DMS114 treated with DMSO at 0.1 percent for 48 hours (cell line): ENCODE data around the gene EIF4E3.

Experiments used
- DNase-seq: peaks from one replicate; lab custom pipeline; 2025; ENCODE audit not compliant: unreplicated experiment; lab: John Stamatoyannopoulos, UW

Gene EIF4E3

DNA sequence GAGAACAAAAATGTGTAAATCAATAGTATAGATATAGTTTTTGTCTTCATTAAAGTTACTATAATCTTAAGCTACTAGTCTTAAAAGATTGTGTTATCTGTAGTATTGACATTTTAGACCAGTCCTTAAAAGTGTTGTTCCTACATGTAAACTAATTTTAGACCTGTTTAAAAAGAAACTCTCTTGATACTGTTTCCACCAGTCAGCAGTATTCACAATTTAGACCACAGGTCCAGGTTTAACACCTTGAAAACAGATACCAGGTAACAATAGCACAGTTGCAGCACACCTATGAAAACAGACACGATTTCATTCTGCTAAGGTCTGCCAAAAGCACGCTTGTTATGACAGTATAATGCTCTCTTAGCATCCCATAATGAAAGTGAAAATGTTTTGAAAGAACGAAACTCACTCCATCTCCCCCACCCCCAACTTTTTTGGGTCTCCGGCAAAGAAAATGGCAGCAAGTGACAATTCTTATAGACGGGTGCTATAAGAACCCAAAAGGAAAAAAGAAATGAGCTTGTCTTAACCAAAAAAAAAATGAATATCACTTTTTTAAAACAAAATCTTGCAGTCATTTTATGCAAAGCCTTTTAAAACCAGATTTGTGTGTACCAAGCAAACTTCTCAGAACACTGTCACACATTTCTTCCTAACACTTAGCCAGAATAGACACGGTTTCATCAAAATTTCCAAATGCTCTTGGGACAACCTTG lies 1.6 kb downstream of the EIF4E3 start:
- no peak for DNase-seq

DNA sequence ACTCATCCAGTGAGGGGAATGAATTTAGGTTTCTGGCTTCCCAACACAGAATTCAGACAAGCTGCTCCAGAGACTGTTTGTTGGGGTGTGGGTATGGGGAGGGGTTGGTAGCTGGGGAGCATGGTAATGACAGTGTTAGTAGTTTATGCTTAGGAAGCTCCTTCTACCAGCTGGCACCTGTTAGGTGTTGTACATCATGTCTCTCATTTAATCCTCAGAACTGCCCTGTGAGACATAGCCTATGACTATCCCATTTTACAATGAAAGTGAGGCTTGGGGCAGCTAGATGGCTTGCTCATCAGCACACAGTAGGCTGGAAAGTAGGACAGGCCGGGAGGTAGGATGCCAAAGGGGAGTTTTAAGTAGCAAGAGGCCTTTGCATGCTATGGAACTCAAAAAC lies 2.5 kb downstream of the EIF4E3 start:
- DNase-seq: no peak

DNA sequence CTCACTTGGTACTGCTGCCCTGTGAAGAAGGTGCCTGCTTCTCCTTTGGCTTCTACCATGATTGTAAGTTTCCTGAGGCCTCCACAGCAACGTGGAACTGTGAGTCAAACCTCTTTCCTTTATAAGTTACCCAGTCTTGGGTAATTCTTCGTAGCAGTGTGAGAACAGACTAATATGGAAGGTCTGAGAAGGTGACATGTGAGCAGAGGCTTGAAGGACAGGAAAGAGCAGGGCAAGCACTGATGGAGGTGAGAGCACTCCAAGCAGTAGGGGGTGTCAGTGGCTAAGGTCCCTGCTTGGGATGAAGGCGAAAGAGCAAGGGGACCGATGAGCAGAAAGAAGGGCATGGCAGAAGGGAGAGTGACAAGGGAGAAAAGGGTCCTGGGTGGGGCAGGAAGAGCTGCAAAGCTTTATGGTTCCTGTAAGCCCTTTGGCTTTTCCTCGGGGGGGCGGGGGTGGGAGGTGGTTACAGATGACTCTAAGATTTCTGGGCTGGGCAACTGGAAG lies 3.5 kb downstream of the EIF4E3 start:
- DNase-seq: no peak

DNA sequence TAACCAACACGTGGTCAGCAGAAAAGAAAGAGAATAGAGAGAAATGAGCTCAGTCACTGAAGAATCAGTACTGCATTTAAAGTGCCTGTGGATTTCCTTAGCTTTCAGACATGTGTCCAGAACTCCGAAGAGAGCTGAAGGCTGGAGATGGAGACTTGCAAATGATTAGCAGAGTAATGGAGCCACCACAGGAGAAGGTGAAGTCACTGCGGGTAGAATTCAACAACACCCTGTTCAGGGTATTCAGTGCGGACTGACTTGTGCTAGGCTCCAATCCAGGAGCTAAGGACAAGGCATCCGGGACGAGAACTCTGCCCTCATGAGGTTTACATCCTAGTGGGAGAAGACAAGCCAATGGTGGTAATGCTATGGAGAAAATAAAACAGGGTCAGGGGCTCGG lies 4.2 kb downstream of the EIF4E3 start:
- no peak for DNase-seq

DNA sequence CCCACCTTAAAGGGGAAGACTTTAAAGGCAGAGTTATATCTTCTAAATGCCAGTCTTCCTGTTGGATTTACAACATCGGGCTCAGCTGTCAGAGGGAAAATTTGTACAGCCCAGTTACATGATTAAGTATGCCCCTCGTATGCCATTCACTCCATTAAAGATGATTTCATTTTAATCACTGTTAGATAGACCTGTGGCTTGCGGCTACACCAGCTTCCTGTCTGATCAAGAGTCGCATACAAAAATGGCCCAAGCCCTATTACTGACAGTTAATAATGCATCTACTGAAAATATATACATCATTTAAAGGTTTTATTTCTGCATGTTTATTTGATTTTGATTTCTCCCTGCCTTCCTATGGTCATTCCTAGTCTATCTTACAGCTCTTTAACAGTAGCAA lies 7.1 kb downstream of the EIF4E3 start:
- DNase-seq: no peak

DNA sequence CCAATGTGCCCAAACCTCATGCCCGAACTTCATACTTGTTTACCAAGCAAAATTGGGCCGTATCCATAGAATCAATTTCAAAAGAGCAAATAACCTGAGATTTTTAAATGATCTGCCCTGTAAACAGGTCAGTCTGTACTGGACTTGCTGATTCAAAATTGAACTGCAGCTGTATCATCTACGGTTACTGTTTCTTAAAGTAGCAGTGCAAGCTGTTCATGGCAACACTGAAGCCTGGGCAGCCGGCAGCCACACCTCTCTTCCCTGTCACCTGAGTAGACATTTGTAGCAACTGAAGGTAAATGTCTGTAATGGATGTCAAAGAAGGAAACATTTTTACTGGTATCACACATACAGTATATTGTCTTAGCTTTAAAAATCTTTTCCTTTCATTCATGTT lies 10.6 kb downstream of the EIF4E3 start:
- DNase-seq: no peak

DNA sequence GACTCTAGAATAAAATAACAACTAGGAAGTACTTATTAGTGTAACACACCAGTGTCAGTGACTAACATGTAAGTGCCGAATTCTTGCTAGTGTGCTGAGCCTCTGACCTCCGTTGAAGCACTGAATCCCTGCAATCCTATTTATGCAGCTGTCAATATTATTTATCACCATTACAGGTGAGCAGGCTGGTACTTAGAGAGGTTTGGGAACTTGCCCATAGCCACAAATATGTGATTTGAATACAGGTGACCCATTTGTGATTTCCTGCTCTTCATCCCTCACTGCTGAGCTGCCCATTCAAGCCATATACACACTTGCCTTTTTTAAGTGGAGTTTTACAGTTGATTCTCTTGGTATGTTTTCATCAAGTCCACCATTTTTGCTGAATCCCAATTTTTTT lies 12.2 kb downstream of the EIF4E3 start:
- DNase-seq: no peak

DNA sequence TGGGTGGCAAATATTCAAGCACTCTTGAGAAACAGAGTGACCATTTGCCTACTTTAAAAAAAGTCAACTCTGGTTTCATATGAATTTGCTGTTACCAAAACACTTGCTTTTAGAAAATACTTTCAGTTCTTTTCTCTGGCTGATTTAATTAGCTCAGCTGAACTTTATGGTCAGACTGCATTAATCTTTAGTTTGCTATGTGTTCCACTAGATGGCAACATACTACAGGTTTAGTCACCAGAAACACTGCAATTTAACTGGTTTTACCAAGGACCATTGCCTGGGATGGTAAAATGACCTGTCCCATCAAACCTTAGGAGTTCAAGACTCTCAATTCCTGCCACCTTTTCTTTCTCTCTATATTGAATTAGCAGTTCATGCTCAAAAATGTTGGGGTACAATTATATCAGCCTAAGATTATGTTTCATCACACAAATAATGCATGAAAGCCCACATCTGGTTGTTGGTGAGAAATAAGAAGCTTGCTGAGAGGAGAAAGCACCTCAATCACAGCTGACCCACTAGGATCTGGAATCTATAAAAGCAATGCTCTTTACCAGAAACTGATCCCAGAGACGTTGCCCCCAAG lies 14.2 kb downstream of the EIF4E3 start:
- peak; percentile 15 for DNase-seq

DNA sequence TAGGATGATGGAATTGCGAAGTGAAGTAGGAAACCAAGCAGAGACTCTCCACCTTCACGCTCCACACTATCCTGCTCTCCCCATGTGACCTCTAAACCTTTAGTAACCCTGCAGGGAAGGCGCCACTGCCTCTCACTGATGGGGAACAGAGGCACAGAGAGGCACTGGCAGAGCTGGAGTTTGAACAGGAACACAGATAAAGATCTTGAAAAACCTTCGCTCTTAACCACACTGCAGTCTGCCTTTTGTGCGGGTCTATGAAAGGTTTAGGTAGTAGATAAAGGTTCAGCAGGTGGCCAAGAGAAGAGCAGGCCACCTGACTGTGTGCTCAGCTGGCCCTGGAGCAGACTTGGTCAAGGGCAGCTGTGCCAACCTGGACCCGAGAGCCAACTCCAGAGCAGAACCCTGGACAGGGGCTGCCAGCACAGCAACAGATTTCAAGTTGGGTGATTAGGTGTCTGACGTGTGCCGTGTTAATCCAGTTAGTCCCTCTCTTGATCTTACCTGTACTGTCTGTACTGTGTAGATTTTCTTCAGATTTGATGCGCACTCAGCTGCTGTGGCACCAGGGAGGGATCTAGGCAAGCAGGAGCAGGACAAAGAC lies 15.2 kb downstream of the EIF4E3 start:
- DNase-seq: no peak

DNA sequence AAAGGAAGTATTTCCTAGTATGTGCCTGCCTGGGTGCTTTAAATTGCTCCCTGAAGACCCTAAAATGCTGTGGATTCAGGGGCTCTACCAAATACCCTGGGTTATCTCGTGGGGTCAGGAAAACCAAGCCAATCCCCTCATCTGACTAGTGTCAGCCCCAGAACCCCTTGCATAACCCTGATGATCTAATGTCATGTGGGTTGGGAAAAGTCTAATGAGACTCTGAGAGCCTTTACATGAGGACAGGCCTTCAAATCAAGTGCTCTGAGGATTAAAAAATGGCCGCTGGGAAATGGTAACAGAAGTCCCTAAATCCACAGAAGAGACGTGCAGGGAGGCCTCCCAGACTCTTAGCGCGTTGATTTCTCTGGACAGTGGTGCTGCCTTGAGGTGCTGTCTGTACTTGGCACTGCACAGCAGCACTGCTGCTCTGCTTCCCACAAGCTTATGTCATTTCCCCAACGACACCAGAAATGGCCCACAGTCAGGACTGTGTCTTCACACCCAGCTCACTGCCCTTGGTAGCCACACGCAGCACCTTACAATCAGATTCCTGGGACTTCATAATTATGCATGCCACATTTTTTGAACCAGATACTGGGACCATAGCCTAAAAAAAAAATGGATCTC lies 16.6 kb downstream of the EIF4E3 start:
- DNase-seq: no peak

DNA sequence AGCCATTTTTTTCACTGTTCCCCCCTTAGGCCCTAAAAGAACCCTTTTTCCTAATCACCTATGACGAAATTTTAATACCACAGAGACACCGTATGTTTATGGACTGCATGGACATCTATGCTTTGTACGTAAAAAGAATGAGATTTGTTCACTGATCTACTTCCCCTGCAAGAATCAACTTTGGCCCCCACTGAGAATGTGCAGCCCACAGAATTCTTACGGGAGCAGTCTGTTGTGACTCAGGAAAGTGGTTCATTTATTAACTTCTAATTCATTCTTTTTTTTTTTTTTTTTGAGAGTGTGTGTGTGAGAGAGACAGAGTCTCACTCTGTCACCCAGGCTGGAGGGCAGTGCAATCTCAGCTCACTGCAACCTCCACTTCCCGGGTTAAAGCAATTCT lies 17.6 kb downstream of the EIF4E3 start:
- no peak for DNase-seq

DNA sequence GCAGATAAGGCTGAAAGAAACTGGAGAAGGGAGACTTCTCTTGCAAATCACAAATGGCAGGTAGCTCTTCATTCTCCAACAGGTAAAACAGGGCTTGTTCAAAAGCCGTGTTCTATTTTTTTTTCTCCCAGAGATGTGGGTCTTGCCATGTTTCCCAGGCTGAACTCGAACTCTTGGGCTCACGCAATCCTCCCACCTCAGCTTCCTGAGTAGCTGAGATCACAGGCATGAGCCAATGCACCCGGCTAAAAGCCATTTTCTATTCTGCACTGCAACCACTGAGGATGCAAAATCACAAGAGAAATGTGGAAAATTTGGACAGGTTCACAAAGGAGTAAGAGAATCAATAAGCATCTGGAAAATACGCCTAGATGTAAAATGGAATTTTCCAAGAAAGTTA lies 19.5 kb downstream of the EIF4E3 start:
- no peak for DNase-seq

DNA sequence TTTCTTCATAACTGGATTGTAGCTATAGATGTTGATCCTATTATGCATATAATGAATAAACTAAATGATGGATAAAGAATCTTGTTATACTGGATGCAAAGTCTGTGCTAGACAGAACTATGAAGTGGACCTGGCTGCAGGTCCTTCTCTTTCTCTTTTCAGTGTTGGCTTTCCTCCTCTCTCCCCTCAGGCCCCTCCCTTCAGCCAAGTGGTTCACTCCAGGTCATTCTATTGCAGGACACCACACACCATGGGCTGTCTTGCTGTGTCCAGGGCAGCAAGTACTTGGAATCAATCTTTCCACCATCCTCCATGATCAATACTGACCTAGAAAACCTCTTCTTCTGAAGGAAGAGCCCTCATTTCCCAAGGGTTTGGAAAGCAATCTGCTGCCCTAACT lies 20.3 kb downstream of the EIF4E3 start:
- DNase-seq: no peak

DNA sequence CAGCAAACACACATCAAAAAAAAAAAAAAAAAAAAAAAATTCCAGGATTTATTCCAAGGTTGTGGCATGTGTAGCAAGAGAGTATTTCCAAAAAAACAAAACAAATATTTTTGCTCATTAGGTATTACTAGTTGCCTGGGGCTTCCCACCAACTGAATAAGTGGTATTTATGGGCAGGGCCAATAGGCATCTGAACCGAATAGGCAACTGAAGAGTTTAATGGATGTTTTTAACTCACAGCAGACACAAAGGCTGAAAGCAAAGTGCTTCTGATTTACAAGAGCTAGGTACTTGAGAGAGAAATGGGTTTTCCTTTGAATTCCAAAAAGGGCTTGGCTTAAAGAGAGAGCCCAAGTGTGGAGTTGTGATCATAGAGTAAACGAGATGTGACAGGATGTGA lies 21.4 kb downstream of the EIF4E3 start:
- DNase-seq: no peak

DNA sequence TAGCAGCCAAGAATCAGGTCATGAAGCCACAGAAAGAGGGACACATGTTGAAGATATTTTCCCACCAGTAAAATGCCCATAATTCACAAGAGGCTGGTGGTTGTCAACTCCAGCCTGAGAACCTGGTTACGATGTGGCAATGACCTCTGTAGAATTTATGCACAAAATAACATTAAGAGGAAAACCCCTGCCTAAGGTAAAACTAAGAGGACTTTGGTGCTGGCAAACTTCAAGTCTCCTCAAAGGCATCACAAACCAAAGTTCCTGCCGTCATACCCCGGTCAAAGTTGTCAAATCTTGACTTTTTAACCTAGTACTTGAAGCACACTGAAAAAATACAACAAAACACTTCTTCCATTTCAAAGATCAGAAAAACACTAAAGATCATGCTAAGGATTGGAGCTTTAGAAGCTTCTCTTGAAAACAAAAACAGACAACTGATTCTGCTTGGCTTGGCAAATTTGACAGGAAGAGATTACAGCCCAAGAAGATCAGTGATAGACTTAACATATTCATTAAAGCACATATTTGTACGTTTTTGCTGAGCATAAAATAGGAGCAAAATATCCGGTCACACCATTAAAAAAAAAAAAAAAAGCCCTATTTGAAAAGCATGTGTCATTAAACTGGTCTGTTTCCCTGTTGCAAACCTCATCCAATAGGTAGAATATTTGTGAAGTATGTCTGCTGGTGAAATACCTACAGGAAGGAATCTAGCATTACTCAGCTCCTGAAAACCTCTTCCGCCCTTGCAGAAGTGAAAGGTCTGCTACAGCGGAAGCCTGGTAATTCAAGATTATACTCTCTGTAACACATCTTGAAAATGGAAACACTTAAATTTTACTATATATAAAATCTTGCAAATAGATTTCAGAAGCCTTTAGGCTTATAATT lies 22.8 kb downstream of the EIF4E3 start:
- DNase-seq: no peak

DNA sequence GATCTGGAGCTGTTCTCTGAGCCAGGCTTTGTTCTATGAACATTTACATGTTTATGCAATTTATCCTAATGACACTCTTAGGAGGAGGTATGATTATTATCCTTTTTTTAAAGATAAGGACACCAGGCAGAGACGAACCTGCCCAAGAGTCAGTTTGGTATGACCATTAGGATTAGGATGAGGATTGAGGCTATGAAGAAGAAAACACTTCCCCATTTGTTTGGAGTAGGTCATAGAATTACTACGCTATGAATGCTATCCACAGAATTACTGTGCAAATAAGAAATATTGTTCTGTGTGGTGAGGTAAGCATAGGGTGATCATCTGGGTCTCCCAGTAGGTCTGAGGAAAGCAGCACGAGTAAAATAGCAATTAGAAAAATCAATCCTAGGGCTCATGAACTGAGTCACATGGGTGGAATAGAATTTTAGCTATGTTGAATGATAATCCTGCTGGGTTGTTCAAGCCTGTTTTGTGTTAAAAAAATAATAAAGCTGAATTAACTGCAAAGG lies 23.9 kb downstream of the EIF4E3 start:
- no peak for DNase-seq

DNA sequence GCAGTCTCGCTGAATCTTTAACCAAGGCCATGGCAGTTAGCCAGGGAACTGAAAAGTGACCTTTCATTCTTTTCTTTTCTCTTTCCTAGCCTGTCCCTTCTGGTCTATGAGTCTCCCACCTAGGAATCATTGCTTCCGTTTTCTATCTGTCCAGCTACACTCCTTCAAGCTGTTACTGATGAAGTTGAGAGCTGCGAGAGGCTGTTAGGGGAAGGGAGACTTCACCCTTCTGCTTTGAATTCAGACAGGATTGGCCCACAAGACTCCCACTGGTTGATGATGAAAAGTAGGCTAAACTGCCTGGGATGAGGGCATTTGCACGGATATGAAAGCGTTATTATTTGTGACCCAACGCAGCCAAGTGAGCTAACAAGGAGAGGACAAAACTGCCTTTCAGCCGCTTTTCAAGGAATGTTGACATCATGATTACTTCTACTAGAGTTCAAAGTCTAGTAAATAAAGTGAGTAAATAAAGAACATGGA lies 30.2 kb downstream of the EIF4E3 start:
- no peak for DNase-seq

DNA sequence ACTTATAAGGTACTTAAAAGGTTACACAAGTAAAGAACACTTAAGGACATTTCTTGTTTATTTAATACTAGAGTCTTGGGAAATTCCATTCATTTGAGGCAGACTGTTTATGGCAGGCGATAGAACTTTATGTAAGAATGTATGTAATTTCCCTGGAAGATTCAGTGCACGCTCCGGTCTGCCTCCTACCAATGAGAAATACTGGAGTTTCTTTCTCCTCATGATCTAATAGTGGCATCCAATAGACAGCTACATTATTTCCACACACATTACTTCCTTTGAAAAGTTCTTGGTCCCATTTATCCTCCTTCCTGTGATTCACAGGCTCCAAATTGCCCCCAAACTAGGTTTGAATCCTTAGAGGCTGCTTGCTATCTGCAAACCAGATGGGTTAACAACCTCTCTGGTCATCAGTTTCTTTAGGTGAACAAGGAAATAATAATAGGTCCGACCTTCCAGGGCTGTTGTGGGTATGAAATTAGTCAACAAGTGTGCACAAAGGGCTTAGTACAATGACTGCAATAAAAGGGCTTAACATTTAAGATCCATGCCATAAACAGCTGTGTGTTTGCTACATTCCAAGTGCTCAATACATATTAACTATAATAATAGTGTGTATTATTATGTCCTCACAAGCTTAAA lies 30.7 kb downstream of the EIF4E3 start:
- DNase-seq: no peak

DNA sequence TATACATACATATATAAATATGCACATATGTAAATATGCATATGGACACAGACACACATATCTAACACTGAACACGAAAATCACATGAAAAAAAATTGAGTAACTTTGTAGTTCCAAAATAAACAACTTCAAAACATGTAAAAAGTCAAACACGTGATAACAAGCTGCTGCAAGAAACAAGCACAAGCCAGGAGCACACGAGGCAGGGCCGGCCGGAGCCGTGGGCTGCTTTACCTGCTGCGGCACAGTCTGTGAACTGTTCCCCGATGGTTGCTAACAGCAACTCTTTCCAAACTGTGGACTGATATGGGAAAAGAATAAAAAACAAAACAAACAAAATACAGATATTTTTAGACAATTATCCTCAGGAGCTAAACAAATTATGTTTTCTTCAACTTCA lies 31.6 kb downstream of the EIF4E3 start:
- DNase-seq: no peak

DNA sequence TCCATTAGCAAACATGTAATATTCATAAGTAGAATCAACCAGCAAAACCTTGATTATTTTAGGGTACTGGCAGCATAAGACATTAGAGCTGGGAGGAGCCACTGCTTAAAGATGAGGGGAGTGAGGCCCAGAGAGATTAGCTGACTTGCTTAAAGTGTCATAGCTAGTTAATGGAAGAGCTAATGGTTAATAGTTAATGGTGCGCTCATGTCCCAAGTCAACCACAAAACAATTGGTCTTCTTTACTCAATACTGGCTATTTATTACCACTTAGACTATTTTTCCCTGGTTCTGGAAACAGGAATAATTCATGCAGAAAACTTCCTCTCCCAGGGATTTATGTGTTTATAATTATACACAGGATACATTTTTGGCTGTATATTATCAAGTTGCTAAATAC lies 33.1 kb downstream of the EIF4E3 start:
- no peak for DNase-seq
